Neural cell (in vitro differentiated cells): ENCODE measurements around the gene MDGA2. TPM values are rescaled to one million over a fixed set of nuclear protein-coding genes. Genes with fewer than 3 reads are reported as not detected.

Experiments used
- H2AFZ ChIP-seq: fragments of 200-600, 300-800 bp; sonication (generic), shearing (Covaris generic); 2 replicates; pipeline ENCODE4 v1.6.0; 2014; ENCODE audit warnings: low read depth, mild to moderate bottlenecking, antibody characterized with exemption, low read length, moderate library complexity
- H3F3A ChIP-seq: fragments of 200-600 bp; shearing (Covaris generic); 2 replicates; pipeline ENCODE4 v1.6.1; 2016; ENCODE audit warnings: mild to moderate bottlenecking, moderate library complexity, mixed read lengths, antibody characterized with exemption, low read length; ENCODE audit not compliant: insufficient read depth, poor library complexity, severe bottlenecking
- H3K27ac ChIP-seq: fragments of 200-600, 300-800 bp; sonication (generic), shearing (Covaris generic); 2 replicates; pipeline ENCODE4 v1.5.1; 2014; ENCODE audit warnings: mild to moderate bottlenecking, low read length, moderate library complexity
- H3K27me3 ChIP-seq: fragments of 300-800, 200-600 bp; sonication (generic), shearing (Covaris generic); 2 replicates; pipeline ENCODE4 v1.6.0; 2014; ENCODE audit warnings: mild to moderate bottlenecking, low read depth, low read length, moderate library complexity; ENCODE audit not compliant: insufficient read depth
- H3K36me3 ChIP-seq: fragments of 300-800, 200-600 bp; sonication (generic), shearing (Covaris generic); 2 replicates; pipeline ENCODE4 v1.5.1; 2014; ENCODE audit warnings: mild to moderate bottlenecking, antibody characterized with exemption, low read length, moderate library complexity; ENCODE audit not compliant: insufficient read depth
- H3K4me2 ChIP-seq: fragments of 300-800, 200-600 bp; sonication (generic), shearing (Covaris generic); 2 replicates; pipeline ENCODE4 v1.6.0; 2014; ENCODE audit warnings: mild to moderate bottlenecking, low read length
- H3K4me3 ChIP-seq: fragments of 300-800, 200-600 bp; sonication (generic), shearing (Covaris generic); 2 replicates; pipeline ENCODE4 v1.5.1; 2014; ENCODE audit warnings: mild to moderate bottlenecking, low read length, moderate library complexity
- H3K79me2 ChIP-seq: fragments of 200-600 bp; shearing (Covaris generic); replicated peaks from 2 replicates; pipeline ENCODE4 v1.6.0; 2014; ENCODE audit warnings: mild to moderate bottlenecking, low read length, moderate library complexity; ENCODE audit not compliant: insufficient read depth
- H3K9ac ChIP-seq: fragments of 300-800, 200-600 bp; sonication (generic), shearing (Covaris generic); 2 replicates; pipeline ENCODE4 v1.6.1; 2016; ENCODE audit warnings: mild to moderate bottlenecking, low read length, mixed read lengths
- H3K9me2 ChIP-seq: fragments of 200-600 bp; shearing (Covaris generic); 2 replicates; pipeline ENCODE4 v1.6.1; 2016; ENCODE audit warnings: mild to moderate bottlenecking, low read length, mixed read lengths; ENCODE audit not compliant: insufficient read depth
- H3K9me3 ChIP-seq: fragments of 200-600, 300-800 bp; sonication (generic), shearing (Covaris generic); 2 replicates; pipeline ENCODE4 v1.6.1; 2016; ENCODE audit warnings: mild to moderate bottlenecking, mixed run types, low read length, moderate library complexity, mixed read lengths
- H4K20me1 ChIP-seq: fragments of 200-600 bp; shearing (Covaris generic); 2 replicates; pipeline ENCODE4 v1.6.1; 2016; ENCODE audit warnings: mild to moderate bottlenecking, mixed run types; ENCODE audit not compliant: insufficient read depth
- CTCF ChIP-seq: fragments of 450-650 bp; IDR thresholded peaks from 2 replicates; pipeline ENCODE4 v1.5.1; 2014; ENCODE audit warnings: antibody characterized with exemption, mild to moderate bottlenecking, moderate library complexity; ENCODE audit not compliant: poor library complexity, severe bottlenecking
- EP300 ChIP-seq: fragments of 450-650 bp; conservative IDR thresholded peaks from 2 replicates; pipeline ENCODE4 v1.6.1; 2014; ENCODE audit warnings: antibody characterized with exemption, mild to moderate bottlenecking, moderate library complexity; ENCODE audit not compliant: poor library complexity, severe bottlenecking
- EZH2 ChIP-seq: fragments of 200-600, 300-800 bp; shearing (Covaris generic), sonication (generic); IDR thresholded peaks from 2 replicates; pipeline ENCODE4 v1.6.1; 2014; ENCODE audit warnings: antibody characterized with exemption, low read length, borderline replicate concordance, mild to moderate bottlenecking; ENCODE audit not compliant: insufficient read depth, poor library complexity, severe bottlenecking
- MXI1 ChIP-seq: fragments of 450-650 bp; conservative IDR thresholded peaks from 2 replicates; pipeline ENCODE4 v1.6.1; 2014; ENCODE audit warnings: antibody characterized with exemption, mild to moderate bottlenecking; ENCODE audit not compliant: poor library complexity, severe bottlenecking
- POLR2AphosphoS5 ChIP-seq: IDR thresholded peaks from 2 replicates; pipeline ENCODE4 v1.6.1; 2012
- SMC3 ChIP-seq: fragments of 450-650 bp; conservative IDR thresholded peaks from 2 replicates; pipeline ENCODE4 v1.6.1; 2014; ENCODE audit warnings: antibody characterized with exemption, mild to moderate bottlenecking, moderate library complexity; ENCODE audit not compliant: poor library complexity
- TAF1 ChIP-seq: IDR thresholded peaks from 2 replicates; pipeline ENCODE4 v1.6.1; 2012; ENCODE audit warnings: low read depth
- polyA plus RNA-seq: library from polyadenylated mRNA; depleted of rRNA; stranded (reverse); fragments of >200 nt; gene quantifications from 2 replicates; pipeline ENCODE4 v1.2.3, GENCODE V29; 2014
- TF ChIP-seq, protein P1 (sequence below): IDR thresholded peaks from 2 replicates; pipeline ENCODE4 v1.6.1; 2012; ENCODE audit warnings: borderline replicate concordance

The MDGA2 gene
- polyA plus RNA-seq, 1 donor from 2014 or later, result 3.8 TPM

DNA sequence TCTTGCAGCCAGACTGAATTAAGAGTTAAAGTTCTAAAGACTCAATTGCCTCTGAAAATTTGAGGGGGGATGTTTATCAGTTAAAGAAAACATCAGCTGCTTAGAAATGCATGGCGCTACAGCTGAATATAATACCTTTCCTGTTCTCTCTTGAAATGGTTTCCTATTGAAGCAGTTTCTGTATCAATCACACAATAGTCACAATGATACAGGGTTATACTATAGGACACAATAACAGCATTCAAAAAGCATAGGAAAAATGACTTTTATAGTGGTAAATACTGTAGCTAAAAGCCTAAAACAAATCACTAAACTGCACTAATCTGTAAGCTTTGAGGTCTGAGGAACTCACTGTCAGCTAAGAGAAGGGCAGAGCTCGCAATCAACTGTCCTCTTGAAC, 15.2 kb downstream of the MDGA2 start:
- Histone ChIP-seq H4K20me1 (no peaks in the 10 kb centered on the region), H3K27ac (no peak overlapping the region), H3K4me3 (no peak overlapping the region), H3K27me3 (no peaks in the 10 kb centered on the region), H3K79me2 (no peaks in the 10 kb centered on the region), H2AFZ (no peak overlapping the region), H3K4me2 (no peak overlapping the region), H3K9ac (no peak overlapping the region), H3K9me3 (no peaks in the 10 kb centered on the region), H3K9me2 (no peaks in the 10 kb centered on the region), H3K36me3 (no peaks in the 10 kb centered on the region), H3F3A (no peaks in the 10 kb centered on the region)
- TF ChIP-seq EP300, result peak; percentile 46
- TF ChIP-seq, protein P1, sequence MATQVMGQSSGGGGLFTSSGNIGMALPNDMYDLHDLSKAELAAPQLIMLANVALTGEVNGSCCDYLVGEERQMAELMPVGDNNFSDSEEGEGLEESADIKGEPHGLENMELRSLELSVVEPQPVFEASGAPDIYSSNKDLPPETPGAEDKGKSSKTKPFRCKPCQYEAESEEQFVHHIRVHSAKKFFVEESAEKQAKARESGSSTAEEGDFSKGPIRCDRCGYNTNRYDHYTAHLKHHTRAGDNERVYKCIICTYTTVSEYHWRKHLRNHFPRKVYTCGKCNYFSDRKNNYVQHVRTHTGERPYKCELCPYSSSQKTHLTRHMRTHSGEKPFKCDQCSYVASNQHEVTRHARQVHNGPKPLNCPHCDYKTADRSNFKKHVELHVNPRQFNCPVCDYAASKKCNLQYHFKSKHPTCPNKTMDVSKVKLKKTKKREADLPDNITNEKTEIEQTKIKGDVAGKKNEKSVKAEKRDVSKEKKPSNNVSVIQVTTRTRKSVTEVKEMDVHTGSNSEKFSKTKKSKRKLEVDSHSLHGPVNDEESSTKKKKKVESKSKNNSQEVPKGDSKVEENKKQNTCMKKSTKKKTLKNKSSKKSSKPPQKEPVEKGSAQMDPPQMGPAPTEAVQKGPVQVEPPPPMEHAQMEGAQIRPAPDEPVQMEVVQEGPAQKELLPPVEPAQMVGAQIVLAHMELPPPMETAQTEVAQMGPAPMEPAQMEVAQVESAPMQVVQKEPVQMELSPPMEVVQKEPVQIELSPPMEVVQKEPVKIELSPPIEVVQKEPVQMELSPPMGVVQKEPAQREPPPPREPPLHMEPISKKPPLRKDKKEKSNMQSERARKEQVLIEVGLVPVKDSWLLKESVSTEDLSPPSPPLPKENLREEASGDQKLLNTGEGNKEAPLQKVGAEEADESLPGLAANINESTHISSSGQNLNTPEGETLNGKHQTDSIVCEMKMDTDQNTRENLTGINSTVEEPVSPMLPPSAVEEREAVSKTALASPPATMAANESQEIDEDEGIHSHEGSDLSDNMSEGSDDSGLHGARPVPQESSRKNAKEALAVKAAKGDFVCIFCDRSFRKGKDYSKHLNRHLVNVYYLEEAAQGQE, result no peak

- Histone ChIP-seq H3K9ac (no peak overlapping the region), H3K9me3 (no peaks in the 10 kb centered on the region), H3K27ac (no peak overlapping the region), H3K9me2 (no peaks in the 10 kb centered on the region), H4K20me1 (no peaks in the 10 kb centered on the region), H3F3A (no peaks in the 10 kb centered on the region), H3K4me3 (no peak overlapping the region), H3K4me2 (no peak overlapping the region), H2AFZ (no peak overlapping the region), H3K79me2 (no peaks in the 10 kb centered on the region), H3K27me3 (no peaks in the 10 kb centered on the region), H3K36me3 (no peaks in the 10 kb centered on the region)
- no peak for TF ChIP-seq EZH2
- TF ChIP-seq MXI1, result no peak
- TF ChIP-seq TAF1, result no peak
- TF ChIP-seq EP300, result no peak
- no peak for TF ChIP-seq POLR2AphosphoS5
- TF ChIP-seq, protein P1, result no peak
- no peak for TF ChIP-seq SMC3
Measured at GRCh38 chr14:47658041-47658440, 17.4 kb downstream of the MDGA2 start.

- TF ChIP-seq EP300 (no peak), TAF1 (no peak), CTCF (no peak)
- H2AFZ ChIP-seq, result no peak overlapping the region
- no peaks in the 10 kb centered on the region for H3K27me3 ChIP-seq
- no peaks in the 10 kb centered on the region for H3F3A ChIP-seq
- H3K36me3 ChIP-seq, result no peaks in the 10 kb centered on the region
- H3K9ac ChIP-seq, result no peak overlapping the region
- no peaks in the 10 kb centered on the region for H4K20me1 ChIP-seq
- no peak overlapping the region for H3K4me2 ChIP-seq
- no peaks in the 10 kb centered on the region for H3K79me2 ChIP-seq
- no peaks in the 10 kb centered on the region for H3K9me2 ChIP-seq
- H3K9me3 ChIP-seq, result no peaks in the 10 kb centered on the region
- no peak overlapping the region for H3K27ac ChIP-seq
- H3K4me3 ChIP-seq, result no peak overlapping the region
Measured at GRCh38 chr14:47657143-47657542, 18.3 kb downstream of the MDGA2 start.
